DMS53 treated with DMSO at 0.1 percent for 48 hours (cell line): ENCODE data around the gene TLCD5.
A peak's percentile ranks its signal among the peaks of the same experiment; 100 is the strongest.

Experiments used
- DNase-seq: peaks from one replicate; lab custom pipeline; 2025; ENCODE audit not compliant: unreplicated experiment; lab: John Stamatoyannopoulos, UW

Gene TLCD5

GRCh38 chr11:120307476-120307875 lies 17.6 kb upstream of the TLCD5 start:
- no peak for DNase-seq

GRCh38 chr11:120308081-120308480 lies 17.0 kb upstream of the TLCD5 start:
- DNase-seq: no peak

- DNase-seq: no peak
Observed at GRCh38 chr11:120310870-120311269, 14.2 kb upstream of the TLCD5 start.

GRCh38 chr11:120314861-120315260 lies 10.2 kb upstream of the TLCD5 start:
- no peak for DNase-seq

GRCh38 chr11:120316880-120317688 lies 8.0 kb upstream of the TLCD5 start:
- no peak for DNase-seq

GRCh38 chr11:120317689-120318480 lies 7.2 kb upstream of the TLCD5 start:
- no peak for DNase-seq

GRCh38 chr11:120318906-120319305 lies 6.2 kb upstream of the TLCD5 start:
- DNase-seq: no peak

GRCh38 chr11:120326228-120326627 lies 1.1 kb downstream of the TLCD5 start:
- no peak for DNase-seq

- DNase-seq: no peak
Observed at GRCh38 chr11:120326845-120327281, 1.8 kb downstream of the TLCD5 start.

GRCh38 chr11:120327311-120327710 lies 2.2 kb downstream of the TLCD5 start:
- DNase-seq: no peak

GRCh38 chr11:120329556-120329955 lies 4.5 kb downstream of the TLCD5 start:
- DNase-seq: no peak

- DNase-seq: no peak
Observed at GRCh38 chr11:120330045-120330444, 4.9 kb downstream of the TLCD5 start.

GRCh38 chr11:120331301-120331996 lies 6.3 kb downstream of the TLCD5 start:
- no peak for DNase-seq

GRCh38 chr11:120332822-120333716 lies 8.0 kb downstream of the TLCD5 start:
- no peak for DNase-seq

GRCh38 chr11:120333801-120334200 lies 8.7 kb downstream of the TLCD5 start:
- no peak for DNase-seq

- no peak for DNase-seq
Observed at GRCh38 chr11:120334332-120334731, 9.2 kb downstream of the TLCD5 start.

- peak; percentile 78 for DNase-seq
Observed at GRCh38 chr11:120334894-120335462, 9.9 kb downstream of the TLCD5 start.

- DNase-seq: no peak
Observed at GRCh38 chr11:120335556-120335907, 10.4 kb downstream of the TLCD5 start.

GRCh38 chr11:120335908-120336640 lies 11.0 kb downstream of the TLCD5 start, which contains the start of gene ARHGEF12:
Gene ARHGEF12, plus strand, starts transcription at chr11:120336413. Its CDS starts 831 bp downstream, at chr11:120337244.
- DNase-seq: peak; percentile 89
